ENCODE data around the gene GTSE1.
A peak's percentile ranks its signal among the peaks of the same experiment; 100 is the strongest.
"Not testable (repeated sequence)": the region's sequence is repeated elsewhere in the genome, so short reads cannot be mapped to it uniquely, and the experiment has no call there.

GTSE1 gene

GRCh38 chr22:46262449-46263215, 34.0 kb upstream of the GTSE1 start:
- Histone ChIP-seq H3K4me3 (ENCODE audit: low read length) (peak overlapping the region; percentile 34), H3K9me3 (replicated peaks; ENCODE audit: low read length) (peaks cover 3% of the 10 kb centered on the region), H3K4me2 (ENCODE audit: low read length) (peak overlapping the region; percentile 44), H3K27me3 (ENCODE audit: control insufficient read depth, insufficient read depth, low read length) (peaks cover 25% of the 10 kb centered on the region), H3K9ac (ENCODE audit: low read depth, low read length) (no peak overlapping the region), H3K36me3 (ENCODE audit: insufficient read depth, low read length) (no peaks in the 10 kb centered on the region), H3K4me1 (ENCODE audit: control insufficient read depth, insufficient read depth, low read length) (no peaks in the 10 kb centered on the region)

GRCh38 chr22:46263216-46263590, 33.5 kb upstream of the GTSE1 start, which contains the start of gene PKDREJ:
Gene PKDREJ, minus strand, starts transcription at chr22:46263343. Its CDS starts 21 bp downstream, at chr22:46263322.
- H3K9me3 ChIP-seq (replicated peaks; ENCODE audit: low read length): peaks cover 3% of the 10 kb centered on the region
- H3K4me1 ChIP-seq (ENCODE audit: control insufficient read depth, insufficient read depth, low read length): peaks cover under 1% of the 10 kb centered on the region
- peak within 1 kb of the TSS; percentile 44 for H3K4me2 ChIP-seq (ENCODE audit: low read length)
- no peaks in the 10 kb centered on the region for H3K36me3 ChIP-seq (ENCODE audit: insufficient read depth, low read length)
- no peak within 1 kb of the TSS for H3K9ac ChIP-seq (ENCODE audit: low read depth, low read length)
- peak within 1 kb of the TSS; percentile 34 for H3K4me3 ChIP-seq (ENCODE audit: low read length)
- peaks cover 25% of the 10 kb centered on the region for H3K27me3 ChIP-seq (ENCODE audit: control insufficient read depth, insufficient read depth, low read length)

GRCh38 chr22:46264520-46264919, 32.1 kb upstream of the GTSE1 start:
- not testable (repeated sequence) for H3K36me3 ChIP-seq (ENCODE audit: insufficient read depth, low read length); H3K4me2 ChIP-seq (ENCODE audit: low read length); H3K9ac ChIP-seq (ENCODE audit: low read depth, low read length); H3K9me3 ChIP-seq (replicated peaks; ENCODE audit: low read length); H3K4me3 ChIP-seq (ENCODE audit: low read length)
- peaks cover 25% of the 10 kb centered on the region for H3K27me3 ChIP-seq (ENCODE audit: control insufficient read depth, insufficient read depth, low read length)
- peaks cover 11% of the 10 kb centered on the region for H3K4me1 ChIP-seq (ENCODE audit: control insufficient read depth, insufficient read depth, low read length)

- H3K4me2 ChIP-seq (ENCODE audit: low read length); H3K4me3 ChIP-seq (ENCODE audit: low read length); H3K9me3 ChIP-seq (replicated peaks; ENCODE audit: low read length); H3K36me3 ChIP-seq (ENCODE audit: insufficient read depth, low read length); H3K9ac ChIP-seq (ENCODE audit: low read depth, low read length): not testable (repeated sequence)
- peaks cover 23% of the 10 kb centered on the region for H3K27me3 ChIP-seq (ENCODE audit: control insufficient read depth, insufficient read depth, low read length)
- H3K4me1 ChIP-seq (ENCODE audit: control insufficient read depth, insufficient read depth, low read length): peaks cover 11% of the 10 kb centered on the region
These were observed 31.0 kb upstream of the GTSE1 start for GRCh38 chr22:46265627-46266026.

- peak within 1 kb of the TSS; percentile 78 for H3K4me2 ChIP-seq (ENCODE audit: low read length)
- H3K4me1 ChIP-seq (ENCODE audit: control insufficient read depth, insufficient read depth, low read length): peaks cover 11% of the 10 kb centered on the region
- peaks cover 9% of the 10 kb centered on the region for H3K36me3 ChIP-seq (ENCODE audit: insufficient read depth, low read length)
- peak within 1 kb of the TSS; percentile 86 for H3K9ac ChIP-seq (ENCODE audit: low read depth, low read length)
- H3K4me3 ChIP-seq (ENCODE audit: low read length): peak within 1 kb of the TSS; percentile 94
- H3K27me3 ChIP-seq (ENCODE audit: control insufficient read depth, insufficient read depth, low read length): peaks cover 4% of the 10 kb centered on the region
- H3K9me3 ChIP-seq (replicated peaks; ENCODE audit: low read length): peaks cover 3% of the 10 kb centered on the region
These were observed 29.0 kb upstream of the GTSE1 start, which contains the start of gene TTC38 for GRCh38 chr22:46267431-46268279. Gene TTC38, plus strand, starts transcription at chr22:46268008. Its CDS starts 32 bp downstream, at chr22:46268040.

GRCh38 chr22:46269564-46269963, 27.1 kb upstream of the GTSE1 start:
- H3K4me2 ChIP-seq (ENCODE audit: low read length): peak overlapping the region; percentile 78
- peaks cover 23% of the 10 kb centered on the region for H3K36me3 ChIP-seq (ENCODE audit: insufficient read depth, low read length)
- H3K9me3 ChIP-seq (replicated peaks; ENCODE audit: low read length): peaks cover 3% of the 10 kb centered on the region
- H3K4me3 ChIP-seq (ENCODE audit: low read length): no peak overlapping the region
- H3K9ac ChIP-seq (ENCODE audit: low read depth, low read length): no peak overlapping the region
- H3K4me1 ChIP-seq (ENCODE audit: control insufficient read depth, insufficient read depth, low read length): peaks cover 11% of the 10 kb centered on the region
- H3K27me3 ChIP-seq (ENCODE audit: control insufficient read depth, insufficient read depth, low read length): no peaks in the 10 kb centered on the region

- H3K4me2 ChIP-seq (ENCODE audit: low read length): no peak overlapping the region
- peaks cover 11% of the 10 kb centered on the region for H3K4me1 ChIP-seq (ENCODE audit: control insufficient read depth, insufficient read depth, low read length)
- no peaks in the 10 kb centered on the region for H3K9me3 ChIP-seq (replicated peaks; ENCODE audit: low read length)
- no peaks in the 10 kb centered on the region for H3K27me3 ChIP-seq (ENCODE audit: control insufficient read depth, insufficient read depth, low read length)
- H3K36me3 ChIP-seq (ENCODE audit: insufficient read depth, low read length): peaks cover 38% of the 10 kb centered on the region
- no peak overlapping the region for H3K9ac ChIP-seq (ENCODE audit: low read depth, low read length)
- H3K4me3 ChIP-seq (ENCODE audit: low read length): no peak overlapping the region
These were observed 24.5 kb upstream of the GTSE1 start for GRCh38 chr22:46272196-46272595.

- no peaks in the 10 kb centered on the region for H3K9me3 ChIP-seq (replicated peaks; ENCODE audit: low read length)
- H3K9ac ChIP-seq (ENCODE audit: low read depth, low read length): no peak overlapping the region
- no peak overlapping the region for H3K4me3 ChIP-seq (ENCODE audit: low read length)
- peaks cover 41% of the 10 kb centered on the region for H3K36me3 ChIP-seq (ENCODE audit: insufficient read depth, low read length)
- H3K4me1 ChIP-seq (ENCODE audit: control insufficient read depth, insufficient read depth, low read length): peaks cover 11% of the 10 kb centered on the region
- no peak overlapping the region for H3K4me2 ChIP-seq (ENCODE audit: low read length)
- no peaks in the 10 kb centered on the region for H3K27me3 ChIP-seq (ENCODE audit: control insufficient read depth, insufficient read depth, low read length)
These were observed 23.8 kb upstream of the GTSE1 start for GRCh38 chr22:46272762-46273431.

GRCh38 chr22:46273432-46274148, 23.1 kb upstream of the GTSE1 start:
- H3K27me3 ChIP-seq (ENCODE audit: control insufficient read depth, insufficient read depth, low read length): no peaks in the 10 kb centered on the region
- H3K4me2 ChIP-seq (ENCODE audit: low read length): no peak overlapping the region
- H3K9me3 ChIP-seq (replicated peaks; ENCODE audit: low read length): no peaks in the 10 kb centered on the region
- H3K9ac ChIP-seq (ENCODE audit: low read depth, low read length): no peak overlapping the region
- H3K36me3 ChIP-seq (ENCODE audit: insufficient read depth, low read length): peaks cover 48% of the 10 kb centered on the region
- H3K4me1 ChIP-seq (ENCODE audit: control insufficient read depth, insufficient read depth, low read length): peaks cover 8% of the 10 kb centered on the region
- H3K4me3 ChIP-seq (ENCODE audit: low read length): no peak overlapping the region

- no peaks in the 10 kb centered on the region for H3K27me3 ChIP-seq (ENCODE audit: control insufficient read depth, insufficient read depth, low read length)
- no peaks in the 10 kb centered on the region for H3K9me3 ChIP-seq (replicated peaks; ENCODE audit: low read length)
- H3K4me3 ChIP-seq (ENCODE audit: low read length): no peak overlapping the region
- peaks cover under 1% of the 10 kb centered on the region for H3K4me1 ChIP-seq (ENCODE audit: control insufficient read depth, insufficient read depth, low read length)
- no peak overlapping the region for H3K9ac ChIP-seq (ENCODE audit: low read depth, low read length)
- H3K36me3 ChIP-seq (ENCODE audit: insufficient read depth, low read length): peaks cover 54% of the 10 kb centered on the region
- H3K4me2 ChIP-seq (ENCODE audit: low read length): no peak overlapping the region
These were observed 22.3 kb upstream of the GTSE1 start for GRCh38 chr22:46274381-46274780.
